ENCODE results near the gene IL4. TPM values are rescaled to one million over a fixed set of nuclear protein-coding genes. Genes with fewer than 3 reads are reported as not detected.
A peak's percentile ranks its signal among the peaks of the same experiment; 100 is the strongest.

Gene IL4
- total RNA-seq, 5 donors from 2014 or later (not counting 1 experiment from before 2014, with no cell fraction given): 0.85 TPM; not detected in 4

- Histone ChIP-seq H3K27me3 (replicated peaks in 1 of 2; ENCODE audit: control insufficient read depth in 2 of 2, extremely low read depth in 1 of 2, insufficient read depth in 2 of 2, low read length in 1 of 2) (no peaks in the 10 kb centered on the region), H3K9me3 (no peaks in the 10 kb centered on the region), H3K27ac (ENCODE audit: low read length) (no peak overlapping the region), H3K4me3 (ENCODE audit: control insufficient read depth in 1 of 2, extremely low read depth in 1 of 2, low read length in 1 of 2) (no peak overlapping the region), H3K4me1 (ENCODE audit: control insufficient read depth in 1 of 2, extremely low read depth in 1 of 2, insufficient read depth in 2 of 2, low read length in 2 of 2) (peaks cover 0 to 11% of the 10 kb centered on the region in 2 experiments), H3K36me3 (ENCODE audit: control insufficient read depth in 2 of 2, extremely low read depth in 1 of 2, insufficient read depth in 1 of 2, low read length in 1 of 2) (no peaks in the 10 kb centered on the region)
- Mint-ChIP-seq H3K27me3 (no peaks in the 10 kb centered on the region), H3K4me1 (peaks cover 0 to 22% (median 0%) of the 10 kb centered on the region in 3 donors), H3K36me3 (no peaks in the 10 kb centered on the region), H3K27ac (no peak overlapping the region), H3K4me3 (no peak overlapping the region), H3K9me3 (no peaks in the 10 kb centered on the region)
- no peak for DNase-seq
- no peak for ATAC-seq (replicated peaks in 1 of 4)
- ChIA-PET CTCF (no interaction called here), POLR2A (no interaction called here)
- WGBS (ENCODE audit: insufficient coverage): 95% methylated on average over 5 of the region's 15 CpGs
Observed at GRCh38 chr5:132677682-132678400, 4.1 kb downstream of the IL4 start.

GRCh38 chr5:132678735-132679134 is 4.9 kb downstream of the IL4 start:
- ATAC-seq (replicated peaks in 1 of 4) (no peak), DNase-seq (no peak)
- ChIA-PET CTCF (no interaction called here), POLR2A (no interaction called here)
- Histone ChIP-seq H3K27me3 (replicated peaks in 1 of 2; ENCODE audit: control insufficient read depth in 2 of 2, extremely low read depth in 1 of 2, insufficient read depth in 2 of 2, low read length in 1 of 2) (no peaks in the 10 kb centered on the region), H3K36me3 (ENCODE audit: control insufficient read depth in 2 of 2, extremely low read depth in 1 of 2, insufficient read depth in 1 of 2, low read length in 1 of 2) (no peaks in the 10 kb centered on the region), H3K27ac (ENCODE audit: low read length) (no peak overlapping the region), H3K9me3 (no peaks in the 10 kb centered on the region), H3K4me3 (ENCODE audit: control insufficient read depth in 1 of 2, extremely low read depth in 1 of 2, low read length in 1 of 2) (no peak overlapping the region), H3K4me1 (ENCODE audit: control insufficient read depth in 1 of 2, extremely low read depth in 1 of 2, insufficient read depth in 2 of 2, low read length in 2 of 2) (peaks cover 0 to 11% of the 10 kb centered on the region in 2 experiments)
- WGBS (ENCODE audit: insufficient coverage): 100% methylated on average over 1 of the region's 1 CpG
- Mint-ChIP-seq H3K4me3 (no peak overlapping the region), H3K36me3 (no peaks in the 10 kb centered on the region), H3K9me3 (no peaks in the 10 kb centered on the region), H3K27ac (peak overlapping the region in 1 of 2 donors; percentile 5), H3K4me1 (peaks cover 0 to 19% (median 0%) of the 10 kb centered on the region in 3 donors), H3K27me3 (no peaks in the 10 kb centered on the region)

GRCh38 chr5:132679166-132679565 is 5.4 kb downstream of the IL4 start:
- Mint-ChIP-seq H3K4me1 (peaks cover 0 to 15% (median 0%) of the 10 kb centered on the region in 3 donors), H3K4me3 (no peak overlapping the region), H3K27ac (no peak overlapping the region), H3K9me3 (no peaks in the 10 kb centered on the region), H3K36me3 (no peaks in the 10 kb centered on the region), H3K27me3 (no peaks in the 10 kb centered on the region)
- H3K27me3 ChIP-seq (replicated peaks in 1 of 2; ENCODE audit: control insufficient read depth in 2 of 2, extremely low read depth in 1 of 2, insufficient read depth in 2 of 2, low read length in 1 of 2): no peaks in the 10 kb centered on the region
- WGBS (ENCODE audit: insufficient coverage): 100% methylated on average over 5 of the region's 7 CpGs
- no peak overlapping the region for H3K4me3 ChIP-seq (ENCODE audit: control insufficient read depth in 1 of 2, extremely low read depth in 1 of 2, low read length in 1 of 2)
- no peaks in the 10 kb centered on the region for H3K36me3 ChIP-seq (ENCODE audit: control insufficient read depth in 2 of 2, extremely low read depth in 1 of 2, insufficient read depth in 1 of 2, low read length in 1 of 2)
- no peak overlapping the region for H3K27ac ChIP-seq (ENCODE audit: low read length)
- no peak for DNase-seq
- POLR2A ChIA-PET: no interaction called here
- CTCF ChIA-PET: no interaction called here
- no peak for ATAC-seq (replicated peaks in 1 of 4)
- no peaks in the 10 kb centered on the region for H3K9me3 ChIP-seq
- peaks cover 0 to 9% of the 10 kb centered on the region in 2 experiments for H3K4me1 ChIP-seq (ENCODE audit: control insufficient read depth in 1 of 2, extremely low read depth in 1 of 2, insufficient read depth in 2 of 2, low read length in 2 of 2)

GRCh38 chr5:132679717-132680380 is 6.1 kb downstream of the IL4 start:
- peaks cover 0 to 12% (median under 1%) of the 10 kb centered on the region in 3 donors for H3K4me1 Mint-ChIP-seq
- ChIA-PET CTCF (no interaction called here), POLR2A (no interaction called here)
- H3K27ac Mint-ChIP-seq: no peak overlapping the region
- Histone ChIP-seq H3K4me1 (ENCODE audit: control insufficient read depth in 1 of 2, extremely low read depth in 1 of 2, insufficient read depth in 2 of 2, low read length in 2 of 2) (peaks cover 0 to 8% of the 10 kb centered on the region in 2 experiments), H3K27me3 (replicated peaks in 1 of 2; ENCODE audit: control insufficient read depth in 2 of 2, extremely low read depth in 1 of 2, insufficient read depth in 2 of 2, low read length in 1 of 2) (no peaks in the 10 kb centered on the region), H3K27ac (ENCODE audit: low read length) (no peak overlapping the region), H3K9me3 (no peaks in the 10 kb centered on the region), H3K4me3 (ENCODE audit: control insufficient read depth in 1 of 2, extremely low read depth in 1 of 2, low read length in 1 of 2) (no peak overlapping the region), H3K36me3 (ENCODE audit: control insufficient read depth in 2 of 2, extremely low read depth in 1 of 2, insufficient read depth in 1 of 2, low read length in 1 of 2) (no peaks in the 10 kb centered on the region)
- WGBS (ENCODE audit: insufficient coverage): 97% methylated on average over 12 of the region's 15 CpGs
- no peak for ATAC-seq (replicated peaks in 1 of 4)
- no peak overlapping the region for H3K4me3 Mint-ChIP-seq
- H3K36me3 Mint-ChIP-seq: no peaks in the 10 kb centered on the region
- H3K9me3 Mint-ChIP-seq: no peaks in the 10 kb centered on the region
- H3K27me3 Mint-ChIP-seq: no peaks in the 10 kb centered on the region
- no peak for DNase-seq

GRCh38 chr5:132680780-132681475 is 7.1 kb downstream of the IL4 start:
- CTCF ChIA-PET: no interaction called here

GRCh38 chr5:132681476-132681831 is 7.7 kb downstream of the IL4 start:
- Mint-ChIP-seq H3K36me3 (no peaks in the 10 kb centered on the region), H3K4me1 (peaks cover 3 to 8% (median 5%) of the 10 kb centered on the region in 3 donors), H3K4me3 (no peak overlapping the region), H3K9me3 (no peaks in the 10 kb centered on the region), H3K27ac (no peak overlapping the region), H3K27me3 (no peaks in the 10 kb centered on the region)
- Histone ChIP-seq H3K36me3 (ENCODE audit: control insufficient read depth in 2 of 2, extremely low read depth in 1 of 2, insufficient read depth in 1 of 2, low read length in 1 of 2) (no peaks in the 10 kb centered on the region), H3K4me1 (ENCODE audit: control insufficient read depth in 1 of 2, extremely low read depth in 1 of 2, insufficient read depth in 2 of 2, low read length in 2 of 2) (no peaks in the 10 kb centered on the region), H3K4me3 (ENCODE audit: control insufficient read depth in 1 of 2, extremely low read depth in 1 of 2, low read length in 1 of 2) (no peak overlapping the region), H3K9me3 (no peaks in the 10 kb centered on the region), H3K27me3 (replicated peaks in 1 of 2; ENCODE audit: control insufficient read depth in 2 of 2, extremely low read depth in 1 of 2, insufficient read depth in 2 of 2, low read length in 1 of 2) (no peaks in the 10 kb centered on the region), H3K27ac (ENCODE audit: low read length) (no peak overlapping the region)
- CTCF ChIA-PET: no interaction called here
- whole genome bisulfite sequencing (ENCODE audit: insufficient coverage): 100% methylated on average over 1 of the region's 2 CpGs
- POLR2A ChIA-PET: no interaction called here
- no peak for ATAC-seq (replicated peaks in 1 of 4)
- DNase-seq: no peak

More at GRCh38 chr5:132680780-132681475, 7.1 kb downstream of the IL4 start:
- Mint-ChIP-seq H3K27me3 (no peaks in the 10 kb centered on the region), H3K36me3 (no peaks in the 10 kb centered on the region), H3K4me1 (peaks cover 3 to 10% (median 5%) of the 10 kb centered on the region in 3 donors), H3K9me3 (no peaks in the 10 kb centered on the region), H3K27ac (no peak overlapping the region), H3K4me3 (no peak overlapping the region)
- Histone ChIP-seq H3K27me3 (replicated peaks in 1 of 2; ENCODE audit: control insufficient read depth in 2 of 2, extremely low read depth in 1 of 2, insufficient read depth in 2 of 2, low read length in 1 of 2) (no peaks in the 10 kb centered on the region), H3K4me3 (ENCODE audit: control insufficient read depth in 1 of 2, extremely low read depth in 1 of 2, low read length in 1 of 2) (no peak overlapping the region), H3K36me3 (ENCODE audit: control insufficient read depth in 2 of 2, extremely low read depth in 1 of 2, insufficient read depth in 1 of 2, low read length in 1 of 2) (no peaks in the 10 kb centered on the region), H3K27ac (ENCODE audit: low read length) (no peak overlapping the region), H3K9me3 (no peaks in the 10 kb centered on the region), H3K4me1 (ENCODE audit: control insufficient read depth in 1 of 2, extremely low read depth in 1 of 2, insufficient read depth in 2 of 2, low read length in 2 of 2) (peaks cover 0 to 1% of the 10 kb centered on the region in 2 experiments)
- ATAC-seq (replicated peaks in 1 of 4): no peak
- 96% methylated on average over 8 of the region's 8 CpGs for WGBS (ENCODE audit: insufficient coverage)
- POLR2A ChIA-PET: no interaction called here
- no peak for DNase-seq

Data from T-cell (primary cell).